ENCODE data around the gene ZDHHC11. TPM values are rescaled to one million over a fixed set of nuclear protein-coding genes. Genes with fewer than 3 reads are reported as not detected.
"Not testable (repeated sequence)": the region's sequence is repeated elsewhere in the genome, so short reads cannot be mapped to it uniquely, and the experiment has no call there.

ZDHHC11 gene
- polyA plus RNA-seq, 4 donors: 3.7 to 11.1 (median 7.5) TPM

- DNase-seq (ENCODE audit: low read depth in 4 of 4, low spot score in 2 of 4): not testable (repeated sequence)
Observed at GRCh38 chr5:751992-752391, 98.8 kb downstream of the ZDHHC11 start.

GRCh38 chr5:751496-751895 lies 99.3 kb downstream of the ZDHHC11 start:
- no peak for DNase-seq (ENCODE audit: low read depth in 4 of 4, low spot score in 2 of 4)

GRCh38 chr5:750226-750625 lies 100.6 kb downstream of the ZDHHC11 start:
- DNase-seq (ENCODE audit: low read depth in 4 of 4, low spot score in 2 of 4): not testable (repeated sequence)

GRCh38 chr5:749101-749670 lies 101.6 kb downstream of the ZDHHC11 start:
- no peak for DNase-seq (ENCODE audit: low read depth in 4 of 4, low spot score in 2 of 4)

GRCh38 chr5:748011-748980 lies 102.5 kb downstream of the ZDHHC11 start:
- DNase-seq (ENCODE audit: low read depth in 4 of 4, low spot score in 2 of 4): not testable (repeated sequence)

- not testable (repeated sequence) for DNase-seq (ENCODE audit: low read depth in 4 of 4, low spot score in 2 of 4)
Observed at GRCh38 chr5:747303-747844, 103.4 kb downstream of the ZDHHC11 start.

- no peak for DNase-seq (ENCODE audit: low read depth in 4 of 4, low spot score in 2 of 4)
Observed at GRCh38 chr5:746258-746761, 104.5 kb downstream of the ZDHHC11 start.

Other genes with a start within 250 kb of the ZDHHC11 start
- 10 to 100 TPM in 2 of 4 donors, 1 to 10 TPM in 2; 6.1 to 14.4 (median 9.6) TPM for gene CEP72, start 238.6 kb downstream of the ZDHHC11 start, polyA plus RNA-seq (ENCODE audit: insufficient read length in 4 of 4)
- gene TPPP, start 157.6 kb downstream of the ZDHHC11 start, polyA plus RNA-seq (ENCODE audit: insufficient read length in 4 of 4): 1 to 10 TPM; 4.1 to 5.3 (median 4.7) TPM
- 10 to 100 TPM in 1 of 4 donors, 1 to 10 TPM in 3; 2.1 to 10.3 (median 4.6) TPM for gene ZDHHC11B, start 66.3 kb downstream of the ZDHHC11 start, polyA plus RNA-seq (ENCODE audit: insufficient read length in 4 of 4)
- 10 to 100 TPM; 35.4 to 46.6 (median 40.9) TPM for gene BRD9, start 41.8 kb upstream of the ZDHHC11 start, polyA plus RNA-seq (ENCODE audit: insufficient read length in 4 of 4)
- 10 to 100 TPM; 11.5 to 14.2 (median 13.3) TPM for gene TRIP13, start 41.9 kb upstream of the ZDHHC11 start, polyA plus RNA-seq (ENCODE audit: insufficient read length in 4 of 4)
- gene NKD2, start 157.8 kb upstream of the ZDHHC11 start, polyA plus RNA-seq (ENCODE audit: insufficient read length in 4 of 4): 10 to 100 TPM; 18.1 to 29.4 (median 22.7) TPM

Data from left renal cortex interstitium (tissue), 4 donors.